ENCODE measurements around the gene CYB5D1.
"Not testable (repeated sequence)": the region's sequence is repeated elsewhere in the genome, so short reads cannot be mapped to it uniquely, and the experiment has no call there.

CYB5D1 gene

DNA sequence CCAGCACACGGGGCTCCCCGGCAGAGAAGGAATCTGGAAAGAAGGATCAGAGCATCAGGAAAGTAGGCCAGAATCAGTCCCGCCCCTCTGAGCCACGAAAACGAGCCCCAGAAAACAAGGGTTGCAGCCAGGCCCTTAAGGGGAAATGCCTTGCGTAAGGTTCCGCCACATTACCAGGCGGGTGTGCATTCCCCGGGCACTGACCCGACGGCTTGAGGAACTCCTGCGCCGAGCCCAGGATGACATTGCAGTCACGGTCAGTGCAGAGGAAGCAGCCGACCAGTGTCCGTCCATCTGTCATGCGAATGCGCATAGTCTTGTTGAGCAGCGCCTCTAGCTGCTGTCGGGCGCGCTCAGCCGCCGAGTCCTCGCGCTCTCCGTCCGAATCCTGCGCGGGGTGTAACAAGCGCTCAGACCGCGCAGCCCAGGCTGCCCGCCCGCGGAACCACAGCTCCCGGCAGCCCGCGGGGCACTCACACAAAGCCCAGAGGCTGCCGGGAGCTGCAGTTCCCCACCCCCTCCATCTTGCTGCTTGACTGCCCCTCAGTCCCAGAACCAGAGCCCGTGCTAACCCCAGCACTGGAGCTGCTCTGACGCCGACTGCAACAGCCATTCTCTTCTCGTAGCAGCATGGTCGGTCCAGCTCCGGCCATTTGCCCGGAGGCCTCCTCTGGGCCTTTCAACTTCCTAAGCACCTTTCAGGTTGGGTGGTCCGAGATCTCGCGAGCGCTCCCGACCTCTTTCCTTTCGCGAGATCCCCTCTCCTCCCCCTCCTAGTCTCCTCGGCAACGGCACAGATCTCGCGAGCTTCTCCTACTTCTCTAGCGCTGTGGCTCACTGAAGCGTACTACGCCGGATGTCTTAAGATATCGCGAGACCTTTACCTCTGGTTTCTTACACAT lies 741 bp upstream of the CYB5D1 start, which contains the start of gene NAA38:
Gene NAA38, minus strand, starts transcription at position 749 of the 902 bp plus-strand sequence. Its CDS starts 96 bp downstream, at position 653.
- DNase-seq, result peak; percentile 97

DNA sequence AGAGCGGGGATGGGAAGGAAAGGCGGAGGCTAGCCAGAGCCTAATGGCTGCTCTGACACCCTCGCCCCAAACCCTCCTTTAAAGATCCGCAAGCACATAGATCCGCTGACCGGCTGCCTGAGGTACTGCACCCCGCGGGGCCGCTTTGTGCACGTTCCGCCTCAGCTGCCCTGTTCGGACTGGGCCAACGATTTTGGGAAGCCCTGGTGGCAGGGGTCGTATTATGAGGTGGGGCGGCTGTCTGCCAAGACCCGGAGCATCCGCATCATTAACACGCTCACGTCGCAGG lies 663 bp downstream of the CYB5D1 start:
- peak; percentile 79 for DNase-seq

DNA sequence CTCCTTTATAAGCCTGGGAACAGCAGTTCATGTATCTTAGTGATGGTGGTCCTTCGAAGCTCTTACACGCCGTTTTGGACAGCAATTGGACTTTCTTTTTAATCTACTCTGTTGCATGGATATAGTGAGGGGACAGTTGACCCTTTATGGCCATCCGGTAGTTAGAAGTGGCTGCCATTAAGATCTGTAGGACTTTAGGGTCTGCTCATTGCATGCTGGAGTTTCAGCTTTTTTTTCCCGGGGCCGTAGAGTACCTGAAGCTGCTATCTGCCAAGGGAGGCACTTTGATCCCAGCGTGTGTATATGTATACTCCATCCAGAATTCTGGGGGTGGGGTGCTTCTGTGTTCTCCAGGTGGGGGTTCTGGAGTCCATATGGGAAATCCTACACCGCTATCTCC lies 1.2 kb downstream of the CYB5D1 start:
- DNase-seq, result no peak

DNA sequence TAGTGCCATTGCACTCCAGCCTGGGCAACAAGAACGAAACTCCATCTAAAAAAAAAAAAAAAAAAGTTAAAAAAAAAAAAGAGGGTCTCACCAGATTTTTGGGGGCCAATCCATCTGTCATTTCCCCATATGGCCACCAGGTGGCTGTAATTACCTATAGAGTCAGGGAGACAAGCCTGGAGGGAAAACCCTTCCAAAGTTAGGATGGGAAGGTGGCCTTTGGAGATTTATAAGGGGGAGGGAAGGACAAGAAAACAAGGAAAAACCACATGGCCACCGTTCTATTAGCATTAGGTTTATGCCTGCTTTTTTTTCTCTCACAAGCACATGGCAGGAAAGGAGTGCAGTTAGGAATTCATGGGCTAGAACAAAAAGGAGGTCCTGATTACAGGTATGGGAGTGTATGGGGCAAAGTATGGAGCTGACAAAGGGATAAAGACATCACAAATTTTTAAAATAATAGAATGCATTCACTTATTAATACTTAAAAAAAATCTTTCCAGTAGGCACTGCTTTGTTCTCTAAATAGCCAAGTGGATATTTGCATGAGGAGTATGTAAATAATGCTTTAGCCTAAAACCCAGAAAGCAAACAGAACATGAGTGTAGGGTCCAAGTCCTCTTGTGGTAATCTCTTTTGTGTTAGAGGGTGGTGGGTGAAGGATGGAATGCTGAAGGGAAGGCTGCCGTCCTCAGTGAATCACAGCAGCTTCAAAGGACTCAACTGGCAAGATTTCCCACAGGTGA lies 5.1 kb downstream of the CYB5D1 start:
- DNase-seq, result no peak

DNA sequence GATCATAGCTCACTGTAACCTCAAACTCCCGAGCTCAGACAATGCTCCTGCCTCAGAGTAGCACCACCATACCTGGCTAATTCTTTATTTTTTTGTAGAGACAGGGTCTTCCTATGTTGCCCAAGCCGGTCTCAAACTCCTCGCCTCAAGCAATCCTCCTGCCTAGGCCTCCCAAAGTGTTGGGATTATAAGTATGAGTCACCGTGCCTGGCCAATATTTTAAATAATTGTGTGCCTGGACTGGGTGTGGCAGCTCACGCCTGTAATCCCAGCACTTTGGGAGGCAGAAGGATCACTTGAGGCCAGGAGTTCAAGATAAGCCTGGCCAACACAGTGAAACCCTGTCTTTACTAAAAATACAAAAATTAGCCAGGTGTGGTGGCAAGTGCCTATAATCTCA lies 6.6 kb downstream of the CYB5D1 start:
- not testable (repeated sequence) for DNase-seq

DNA sequence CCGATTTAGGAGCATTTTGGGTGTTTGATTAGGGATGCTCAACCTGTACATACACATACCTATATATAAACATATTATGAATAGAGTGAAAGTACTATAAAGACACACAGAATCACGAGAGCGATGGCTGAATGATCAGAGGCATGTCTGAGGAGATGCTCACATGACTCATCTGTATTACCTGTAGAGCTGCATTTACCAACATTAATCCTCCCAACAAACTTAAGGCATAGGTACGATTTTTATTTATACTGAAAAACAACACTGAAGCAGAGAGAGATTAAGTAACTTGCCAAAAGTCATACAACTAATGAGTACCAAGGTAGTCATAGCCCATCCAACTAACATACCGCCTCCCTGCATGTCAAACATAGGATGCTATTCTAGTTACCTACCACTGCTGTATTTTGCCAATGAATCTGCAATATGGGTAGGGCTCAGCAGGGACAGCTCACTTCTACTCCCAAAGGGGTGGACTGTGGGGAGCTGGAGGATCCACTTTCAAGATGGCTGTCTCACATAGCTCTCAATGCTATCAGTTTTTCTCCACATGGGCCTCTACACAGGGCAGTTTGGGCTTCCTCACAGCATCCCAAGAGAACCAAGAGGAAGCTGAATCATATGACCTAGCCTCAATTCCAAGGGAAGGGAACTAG lies 7.3 kb downstream of the CYB5D1 start:
- no peak for DNase-seq

DNA sequence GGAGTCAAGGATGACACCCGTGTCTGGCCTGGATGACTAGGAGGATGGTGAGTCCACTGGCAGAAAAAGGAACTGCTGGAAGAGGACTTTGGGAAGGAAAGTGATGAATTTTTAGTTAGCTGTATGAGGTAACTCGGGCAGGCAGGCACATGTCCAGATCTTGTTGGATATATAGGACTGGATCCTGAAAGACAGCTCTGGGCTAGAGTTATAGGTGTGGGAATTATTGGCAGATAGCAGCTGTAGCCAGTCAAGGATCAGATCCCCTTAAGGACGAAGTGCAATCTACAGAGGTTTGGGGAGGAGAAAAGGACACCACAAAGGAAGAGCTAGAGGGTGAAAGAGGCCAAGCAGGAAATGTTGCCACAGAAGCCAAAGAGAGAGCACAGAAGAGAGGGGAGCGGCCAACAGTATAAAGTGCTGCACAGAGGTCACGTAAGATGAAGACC lies 10.1 kb downstream of the CYB5D1 start:
- no peak for DNase-seq

DNA sequence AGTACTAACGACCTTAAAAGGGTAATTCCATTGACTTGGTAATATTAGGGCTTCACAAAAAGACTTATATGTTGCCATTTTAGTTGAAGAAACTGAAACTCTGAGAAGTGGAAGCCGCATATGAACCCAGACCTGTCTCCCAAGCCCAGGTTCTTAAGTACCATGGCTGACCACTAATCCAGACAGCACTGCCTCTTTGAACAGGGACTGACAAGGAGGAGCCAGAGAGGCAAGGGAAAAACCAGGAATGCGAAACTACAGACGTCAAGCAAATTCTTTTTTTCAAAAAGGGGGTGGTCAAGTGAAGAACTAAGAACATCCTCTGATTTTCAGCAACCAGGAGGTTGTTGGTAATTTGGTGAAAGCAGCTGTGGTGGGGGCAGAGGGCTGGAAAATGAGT lies 15.2 kb downstream of the CYB5D1 start:
- no peak for DNase-seq

DNA sequence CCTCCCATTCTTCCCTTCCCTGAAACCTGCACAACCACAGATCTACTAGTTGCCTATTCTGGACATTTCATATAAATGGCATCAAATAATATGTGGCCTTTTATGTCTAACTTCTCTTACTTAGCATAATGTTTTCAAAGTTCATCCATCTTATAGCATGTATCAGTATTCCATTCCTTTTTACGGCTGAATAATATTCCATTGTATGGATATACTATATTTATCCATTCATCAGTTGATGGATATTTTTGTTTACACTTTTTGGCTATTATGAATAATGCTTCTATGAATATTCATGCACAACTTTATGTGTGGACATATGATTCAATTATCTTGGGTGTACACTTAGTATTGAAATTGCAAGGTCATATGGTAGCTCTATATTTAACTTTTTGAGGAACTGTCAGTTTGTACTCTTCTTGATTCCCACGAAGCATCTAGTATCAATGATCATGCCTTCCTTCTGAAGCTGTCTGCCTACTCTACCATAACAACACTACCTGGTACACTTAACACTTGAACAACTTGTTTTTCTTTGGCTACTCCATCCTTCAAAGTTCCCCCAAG lies 18.1 kb downstream of the CYB5D1 start:
- DNase-seq, result no peak

DNA sequence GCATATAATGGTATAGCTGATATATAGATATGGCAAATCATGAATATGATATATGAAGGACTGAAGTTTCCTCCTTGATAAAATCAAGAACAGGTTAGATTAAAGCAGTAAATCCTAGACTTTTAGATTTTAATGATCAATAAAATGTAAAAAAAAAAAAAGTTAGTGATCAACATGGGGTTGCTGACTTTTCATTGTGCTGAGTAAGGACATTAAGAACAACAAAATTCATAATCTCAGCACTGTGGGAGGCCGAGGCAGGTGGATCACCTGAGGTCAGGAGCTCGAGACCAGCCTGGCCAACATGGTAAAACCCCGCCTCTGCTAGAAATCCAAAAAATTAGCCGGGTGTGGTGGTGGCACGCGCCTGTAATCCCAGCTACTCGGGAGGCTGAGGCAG lies 20.4 kb downstream of the CYB5D1 start:
- no peak for DNase-seq

DNA sequence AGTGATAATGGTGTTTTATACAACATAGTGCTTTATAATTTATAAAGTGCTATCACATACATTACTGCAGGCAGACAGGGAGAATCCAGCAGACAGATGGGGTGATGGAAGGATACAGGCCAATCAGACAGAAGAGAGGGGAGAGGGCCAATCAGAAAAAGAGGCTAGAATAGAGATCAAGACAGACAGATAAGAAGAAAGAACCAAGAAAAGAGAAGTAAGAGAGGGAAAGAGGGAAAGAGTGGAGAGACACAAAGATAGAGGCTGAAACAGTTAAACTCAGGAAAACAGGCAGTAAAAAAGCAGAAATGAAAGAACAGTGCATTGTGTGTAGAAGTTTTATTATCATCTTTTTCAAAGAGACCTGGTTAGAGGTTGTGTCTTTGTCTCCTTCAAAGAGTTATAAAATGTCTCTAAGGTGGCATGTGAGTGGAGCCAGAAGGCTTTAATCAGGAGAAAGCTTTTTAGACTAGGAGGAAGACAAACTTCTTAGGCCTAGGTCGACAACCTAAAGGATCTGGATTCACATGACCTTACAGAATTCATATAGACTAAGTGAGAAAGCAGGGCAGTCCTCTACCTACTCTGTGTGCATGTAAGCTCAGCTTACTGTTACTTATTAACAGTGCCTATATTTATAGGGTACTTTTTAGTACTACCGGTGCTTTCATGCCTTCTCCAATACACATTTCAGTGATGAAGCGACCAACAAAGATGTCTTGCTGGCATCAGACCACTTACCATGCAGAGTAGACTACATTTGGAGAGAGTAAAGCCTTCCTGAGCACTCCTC lies 22.5 kb downstream of the CYB5D1 start:
- no peak for DNase-seq

DNA sequence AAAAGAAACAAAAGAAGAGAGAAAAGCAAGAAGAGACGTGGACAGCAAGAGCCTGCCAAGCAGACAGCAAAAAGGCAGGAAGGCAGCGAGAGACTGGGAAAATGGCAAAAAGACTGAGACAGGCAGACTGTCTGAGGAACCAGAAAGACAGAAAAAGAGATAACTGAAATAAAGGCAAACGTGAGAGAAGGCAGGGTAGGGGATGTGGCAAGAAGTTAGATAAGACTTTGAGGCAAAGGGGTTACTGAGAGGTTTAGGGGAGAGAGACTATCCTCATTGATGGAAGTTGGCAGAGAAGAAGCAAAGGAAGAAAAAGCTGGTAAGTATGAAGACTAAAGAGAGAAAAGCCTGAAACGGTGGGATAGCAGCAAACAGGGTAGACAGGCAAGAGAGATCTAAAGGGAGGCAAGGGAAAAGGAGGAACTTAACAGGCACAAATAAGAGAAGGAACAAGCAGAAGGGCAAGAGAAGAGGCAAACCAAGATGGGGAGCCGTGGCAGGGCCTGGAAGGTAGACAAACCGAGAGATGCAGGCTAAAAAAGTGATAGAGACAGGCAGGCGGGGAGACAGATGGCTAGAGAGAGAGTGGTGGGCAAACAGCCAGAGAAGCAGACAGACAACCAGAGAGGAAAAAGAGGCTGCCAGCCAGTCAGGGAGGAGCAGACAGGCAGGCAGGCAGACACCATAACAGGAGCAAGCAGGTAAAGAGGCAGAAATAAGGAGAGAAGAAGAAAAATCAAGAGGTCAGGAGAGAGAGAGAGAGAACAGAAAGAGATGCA lies 23.7 kb downstream of the CYB5D1 start:
- peak; percentile 46 for DNase-seq

DNA sequence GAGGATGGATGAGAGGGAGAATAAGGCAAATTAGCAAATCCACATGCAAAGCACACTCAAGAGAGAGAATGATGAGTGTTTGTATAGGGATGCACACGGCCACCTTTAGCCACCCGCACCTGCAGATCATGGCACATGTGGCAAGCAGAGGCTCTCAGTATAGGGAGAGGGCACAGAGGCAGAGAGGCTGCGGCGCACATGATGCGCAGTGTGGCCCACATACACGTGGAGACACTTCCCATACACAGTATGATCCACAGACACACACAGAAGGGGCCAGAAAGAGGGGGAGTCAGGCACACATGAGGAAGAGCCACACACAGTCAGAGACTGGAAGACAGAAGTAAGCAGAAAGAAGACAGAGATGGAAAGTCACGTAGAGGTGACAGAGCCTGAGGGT lies 24.3 kb downstream of the CYB5D1 start:
- DNase-seq, result no peak

DNA sequence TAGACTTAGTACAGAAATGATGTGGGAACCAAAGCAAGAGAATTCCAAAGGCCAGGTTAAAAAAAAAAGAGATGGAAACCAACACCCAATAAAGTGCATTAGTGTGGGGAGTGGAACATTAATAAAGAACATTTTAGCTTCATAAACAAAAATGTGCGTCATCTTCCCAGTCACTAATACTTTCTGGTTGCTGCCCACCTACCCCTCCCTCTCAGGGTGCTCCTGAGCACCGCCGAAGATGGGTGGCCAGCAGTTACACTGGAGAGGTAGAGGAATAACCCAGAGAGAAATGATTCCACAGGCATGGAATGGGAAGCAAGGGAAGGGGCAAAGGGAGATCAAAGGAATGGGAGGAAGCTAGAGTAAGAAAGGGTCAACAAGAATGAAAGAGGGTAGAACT lies 24.8 kb downstream of the CYB5D1 start:
- no peak for DNase-seq

DNA sequence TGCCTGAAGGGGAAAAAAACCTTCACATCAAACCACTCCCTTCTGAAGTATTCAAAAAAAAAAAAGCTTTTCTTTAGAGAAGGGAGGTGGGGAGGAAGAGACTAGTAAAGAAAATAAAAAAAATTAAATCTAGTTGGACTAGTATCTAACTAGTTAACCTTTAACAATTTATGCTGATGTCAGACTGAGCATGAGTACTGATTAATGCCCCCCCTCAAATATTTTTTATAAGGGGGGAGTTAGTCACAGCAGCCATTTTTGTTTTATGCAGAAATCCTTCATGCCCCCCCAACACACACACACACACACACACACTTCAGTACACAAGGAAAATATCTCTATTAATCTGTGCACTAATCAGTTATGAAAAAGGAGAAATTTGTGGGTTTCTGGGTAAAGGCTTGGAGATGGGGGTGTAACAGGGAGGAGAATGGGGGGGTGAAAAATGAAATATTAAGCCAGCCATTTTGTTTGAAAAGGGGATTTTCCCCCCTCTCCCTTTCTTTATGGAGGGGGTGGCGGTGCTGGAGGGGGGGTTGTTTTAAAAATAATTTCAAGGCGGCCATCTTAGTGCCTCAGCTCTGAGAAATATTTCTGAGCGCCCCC lies 26.1 kb downstream of the CYB5D1 start:
- DNase-seq, result no peak

DNA sequence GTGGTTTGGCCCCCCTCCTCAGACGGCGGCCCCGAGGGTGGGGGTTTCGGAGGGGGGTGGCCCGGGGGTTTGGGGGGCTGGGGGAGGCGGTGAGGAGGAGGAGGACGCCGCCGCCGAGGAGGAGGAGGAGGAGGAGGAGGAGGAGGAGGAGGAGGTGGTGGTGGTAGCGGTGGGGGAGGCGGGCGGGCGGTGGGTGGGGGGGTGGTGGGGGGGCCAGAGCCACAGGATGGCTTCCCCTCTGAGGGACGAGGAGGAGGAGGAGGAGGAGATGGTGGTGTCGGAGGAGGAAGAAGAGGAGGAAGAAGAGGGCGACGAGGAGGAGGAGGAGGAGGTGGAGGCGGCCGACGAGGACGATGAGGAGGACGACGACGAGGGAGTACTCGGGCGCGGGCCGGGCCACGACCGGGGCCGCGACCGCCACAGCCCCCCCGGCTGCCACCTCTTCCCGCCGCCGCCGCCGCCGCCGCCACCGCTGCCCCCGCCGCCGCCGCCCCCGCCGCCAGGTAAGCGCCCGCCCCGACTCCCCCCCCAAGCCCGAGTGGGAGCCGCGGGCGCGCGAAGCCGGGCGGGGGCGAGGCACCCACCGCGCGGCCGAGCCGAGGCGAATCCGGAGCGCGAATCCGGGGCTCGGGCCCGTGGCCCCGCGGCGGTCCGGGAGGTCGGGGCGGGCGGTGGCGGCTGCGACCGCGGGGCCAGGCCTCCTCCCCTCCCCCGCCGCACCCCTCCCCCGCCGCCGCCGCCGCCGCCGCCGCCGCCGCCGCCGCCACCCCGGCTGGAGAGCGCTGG lies 27.0 kb downstream of the CYB5D1 start:
- DNase-seq, result no peak

DNA sequence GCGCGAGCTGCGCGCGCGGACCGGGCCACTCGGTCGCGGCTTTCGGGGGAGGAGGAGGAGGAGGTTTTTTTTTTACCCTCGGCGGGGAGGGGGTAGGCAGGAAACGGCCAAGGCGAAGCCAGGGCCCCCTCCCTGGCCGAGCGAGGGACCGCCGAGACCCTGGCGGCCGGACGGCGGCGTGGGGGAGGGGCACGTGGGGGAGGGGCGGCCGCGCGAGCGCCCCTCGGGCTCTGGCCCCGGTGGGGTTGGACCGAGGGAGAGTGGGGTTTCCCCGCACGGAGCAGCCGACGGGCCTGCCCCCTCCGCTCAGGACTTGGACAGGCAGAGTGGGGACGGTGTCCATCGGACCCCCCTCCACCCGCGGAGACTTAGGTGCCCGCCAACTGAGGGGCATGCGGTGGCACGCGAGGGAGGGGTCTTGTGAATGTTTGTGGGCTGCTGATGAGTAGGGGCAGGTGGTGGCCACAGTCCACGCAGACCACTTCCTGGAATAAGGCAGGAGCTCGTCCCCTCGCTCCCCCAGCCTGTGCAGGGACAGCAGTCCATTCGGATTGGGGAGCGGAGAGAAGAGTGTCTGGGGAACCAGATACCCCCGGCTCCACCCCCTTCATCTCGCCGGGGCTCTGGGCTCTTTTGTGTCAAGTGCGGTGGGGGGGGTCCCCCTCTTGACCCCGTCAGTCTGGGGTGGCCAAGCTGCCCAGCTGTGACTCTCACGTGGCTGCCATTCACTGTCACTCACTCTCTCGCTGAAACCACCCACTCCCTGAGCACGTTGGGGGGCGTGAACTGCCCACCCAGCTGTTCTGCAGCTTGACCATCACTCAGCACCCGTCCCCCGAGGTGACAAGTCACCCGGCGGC lies 27.8 kb downstream of the CYB5D1 start:
- DNase-seq, result peak; percentile 50

DNA sequence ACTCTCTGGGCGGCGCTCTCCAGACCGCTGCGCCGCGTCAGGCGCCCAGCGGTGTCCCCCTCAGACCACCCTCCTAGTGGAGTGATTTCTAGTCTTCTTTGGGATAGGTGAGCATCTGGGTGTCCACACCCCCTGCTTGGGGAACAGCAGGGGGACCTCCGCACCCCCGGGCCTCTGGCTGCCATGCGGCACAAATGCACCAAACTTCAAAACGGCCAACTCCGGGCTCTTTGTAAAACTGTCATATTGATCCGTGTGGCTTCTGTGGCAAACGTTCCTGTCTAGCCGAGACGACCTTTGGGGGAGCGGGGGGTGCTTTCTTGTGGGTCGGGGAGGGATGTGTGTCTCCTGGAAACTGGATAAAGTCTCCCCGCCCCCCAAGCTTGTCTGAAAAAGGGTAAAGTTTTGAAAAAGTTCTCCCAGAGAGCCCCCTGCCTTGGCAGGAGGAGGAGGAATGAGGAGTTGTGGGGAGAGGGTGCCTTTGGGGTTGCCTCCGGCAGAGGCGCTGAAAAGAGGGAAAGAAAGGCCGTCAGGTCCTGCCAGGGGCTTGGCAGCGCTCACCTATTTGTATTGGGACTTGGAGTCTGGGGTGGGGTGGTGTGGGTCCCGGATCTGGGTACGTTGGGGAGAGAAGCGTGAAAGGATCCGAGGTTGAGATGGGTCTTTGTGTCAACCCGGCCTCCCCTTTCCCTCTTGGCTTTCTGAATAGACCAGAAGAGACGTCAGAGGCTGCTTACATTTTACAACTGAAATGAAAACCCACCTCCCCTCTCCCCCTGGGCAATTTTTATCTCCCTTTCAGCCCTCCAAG lies 28.6 kb downstream of the CYB5D1 start:
- DNase-seq, result peak; percentile 35
